Activated T-cell treated with anti-CD3 and anti-CD28 coated beads, Interleukin-2, amount 50 U/mL, for 4 hours (primary cell): Measurements from ENCODE around the gene HTT-AS. TPM values are rescaled to one million over a fixed set of nuclear protein-coding genes. Genes with fewer than 3 reads are reported as not detected.
A peak's percentile ranks its signal among the peaks of the same experiment; 100 is the strongest.
"Not testable (repeated sequence)": the region's sequence is repeated elsewhere in the genome, so short reads cannot be mapped to it uniquely, and the experiment has no call there.

Source experiments
- ATAC-seq, 2 donors: fragments of 200-7000 bp; cut with Tn5 transposase; one replicate each; pipeline ENCODE4 v1.10.0; 2021
- DNase-seq: peaks from one replicate; pipeline ENCODE4 v3.0.0-alpha.2; 2020
- H3K27me3 Mint-ChIP-seq: one replicate; pipeline ENCODE4 v1.8.0; 2021; ENCODE audit warnings: low read depth, mixed read lengths
- H3K36me3 Mint-ChIP-seq: one replicate; pipeline ENCODE4 v1.8.0; 2022; ENCODE audit warnings: mixed read lengths; ENCODE audit not compliant: insufficient read depth
- H3K4me1 Mint-ChIP-seq: one replicate; pipeline ENCODE4 v1.8.0; 2021; ENCODE audit warnings: low read depth, mixed read lengths
- H3K4me3 Mint-ChIP-seq: one replicate; pipeline ENCODE4 v1.8.0; 2021; ENCODE audit warnings: mild to moderate bottlenecking, moderate library complexity, mixed read lengths
- H3K9me3 Mint-ChIP-seq: one replicate; pipeline ENCODE4 v1.8.0; 2021; ENCODE audit warnings: mixed read lengths
- total RNA-seq, 3 donors: library from RNA; stranded (reverse); gene quantifications; one replicate each; pipeline ENCODE4 v1.2.1, GENCODE V29; 2021

HTT-AS gene
- total RNA-seq, 3 donors from 2014 or later = not detected

DNA sequence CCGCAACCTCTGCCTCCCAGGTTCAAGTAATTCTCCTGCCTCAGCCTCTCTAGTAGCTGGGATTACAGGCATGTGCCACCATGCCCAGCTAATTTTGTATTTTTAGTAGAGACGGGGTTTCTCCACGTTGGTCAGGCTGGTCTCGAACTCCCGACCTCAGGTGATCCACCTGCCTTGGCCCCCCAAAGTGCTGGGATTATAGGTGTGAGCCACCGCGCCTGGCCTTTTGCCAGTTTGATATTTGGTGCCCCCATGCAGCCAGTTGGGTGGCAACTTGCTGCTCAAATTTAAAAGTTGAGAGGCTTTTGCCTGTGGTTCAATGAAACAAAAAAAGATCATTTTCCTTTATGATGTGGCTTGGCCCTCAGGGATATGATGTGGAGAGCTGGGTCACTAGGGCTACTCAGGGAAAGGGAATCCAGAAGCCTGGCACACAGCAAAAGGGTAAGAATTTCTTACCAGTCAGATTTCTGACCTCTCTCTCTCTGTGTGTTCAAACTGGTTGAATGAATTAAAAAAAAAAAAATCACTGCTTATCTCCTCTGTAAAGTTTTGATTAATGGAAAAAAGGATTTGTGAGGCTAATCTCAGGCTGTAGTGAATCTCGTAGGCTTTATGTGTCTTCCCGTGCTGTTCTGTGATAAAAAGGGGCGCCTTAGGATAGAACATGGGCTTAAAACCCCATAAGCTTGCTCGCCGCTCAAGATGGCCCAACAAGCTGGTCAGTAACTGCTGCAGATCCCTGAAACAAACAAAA, 23.0 kb downstream of the HTT-AS start:
- ATAC-seq, H3K36me3 Mint-ChIP-seq, H3K4me1 Mint-ChIP-seq, H3K4me3 Mint-ChIP-seq, H3K27me3 Mint-ChIP-seq, DNase-seq: not testable (repeated sequence)
- H3K9me3 Mint-ChIP-seq = peaks cover 13% of the 10 kb centered on the region

DNA sequence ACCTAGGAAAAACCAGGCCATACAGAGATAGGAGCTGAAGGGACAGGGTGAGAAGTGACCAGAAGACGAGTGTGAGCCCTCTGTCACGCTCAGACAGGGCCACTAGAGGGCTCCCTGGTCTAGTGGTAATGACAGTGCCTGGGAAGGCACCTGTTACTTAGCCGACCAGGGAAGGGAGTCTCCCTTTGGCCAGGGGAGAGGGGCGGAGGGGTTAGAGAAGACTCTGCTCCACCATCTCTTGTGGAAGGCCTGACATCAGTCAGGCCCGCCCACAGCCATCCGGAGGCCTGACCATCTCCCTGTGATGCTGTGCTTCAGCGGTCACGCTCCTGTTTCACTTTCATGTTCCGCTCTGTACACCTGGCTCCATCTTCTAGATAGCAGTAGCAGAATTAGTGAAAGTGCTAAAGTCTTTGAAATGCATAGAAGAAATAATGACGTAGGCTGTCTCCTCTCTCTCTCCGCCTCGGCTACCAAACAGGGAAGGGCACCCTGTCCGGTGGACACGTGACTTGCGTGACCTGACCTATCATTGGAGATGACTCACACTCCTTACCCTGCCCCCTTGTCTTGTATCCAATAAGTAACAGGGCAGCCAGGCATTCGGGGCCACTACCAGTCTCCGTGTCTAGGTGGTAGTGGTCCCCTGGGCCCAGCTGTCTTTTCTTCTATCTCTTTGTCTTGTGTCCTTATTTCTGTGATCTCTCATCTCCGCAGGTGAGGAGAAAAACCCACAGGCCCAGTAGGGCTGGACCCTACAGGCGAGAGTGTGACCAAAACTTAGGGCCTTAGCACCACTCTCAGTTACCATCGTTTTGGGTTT, 26.7 kb downstream of the HTT-AS start:
- no peaks in the 10 kb centered on the region for H3K27me3 Mint-ChIP-seq
- ATAC-seq (peak; percentile 86 to 91), DNase-seq (peak; percentile 46)
- peaks cover 23% of the 10 kb centered on the region for H3K4me1 Mint-ChIP-seq
- H3K9me3 Mint-ChIP-seq = no peaks in the 10 kb centered on the region
- H3K4me3 Mint-ChIP-seq = peak overlapping the region; percentile 73
- no peaks in the 10 kb centered on the region for H3K36me3 Mint-ChIP-seq

DNA sequence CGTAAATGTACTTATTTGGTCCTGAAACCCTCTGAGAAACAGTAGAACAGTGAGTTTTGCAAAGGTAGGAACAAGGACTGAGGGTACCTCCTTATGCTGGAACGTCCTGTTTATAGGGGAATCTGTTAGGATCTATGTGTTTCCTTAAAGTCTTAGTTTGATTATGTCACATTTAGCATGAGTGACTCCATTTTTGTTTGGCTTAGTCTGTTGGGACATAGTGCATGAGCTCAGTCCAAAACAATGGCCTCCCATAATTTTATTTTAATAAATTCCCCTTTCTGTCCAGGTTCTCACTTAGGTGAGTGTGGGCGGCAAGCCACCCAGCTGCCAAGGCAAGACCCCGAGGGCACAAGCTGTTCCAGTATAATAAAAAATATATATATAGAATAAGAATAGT, 27.7 kb downstream of the HTT-AS start:
- DNase-seq (no peak), ATAC-seq (no peak)
- no peaks in the 10 kb centered on the region for H3K36me3 Mint-ChIP-seq
- no peak overlapping the region for H3K4me3 Mint-ChIP-seq
- H3K9me3 Mint-ChIP-seq = no peaks in the 10 kb centered on the region
- H3K4me1 Mint-ChIP-seq = peaks cover 33% of the 10 kb centered on the region
- no peaks in the 10 kb centered on the region for H3K27me3 Mint-ChIP-seq

DNA sequence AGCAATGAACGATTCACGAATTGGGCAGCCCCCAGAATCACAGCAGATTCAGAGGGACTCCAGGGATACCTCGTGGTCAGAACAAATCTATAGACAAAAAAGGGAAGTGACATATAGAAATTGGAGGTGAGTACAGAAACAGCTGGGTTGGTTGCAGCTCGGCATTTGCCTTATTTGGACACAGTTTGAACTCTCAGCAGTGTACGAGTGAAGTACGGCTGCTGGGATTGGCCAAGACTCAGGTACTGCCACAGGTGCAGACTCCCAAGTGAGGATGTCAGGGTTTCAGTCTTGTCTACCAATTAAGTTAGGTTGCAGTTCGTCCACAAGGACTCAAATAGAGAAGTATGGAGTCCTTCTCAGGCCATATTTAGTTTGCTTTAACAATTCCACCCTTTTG, 28.2 kb downstream of the HTT-AS start:
- ATAC-seq = no peak
- DNase-seq = no peak
- no peak overlapping the region for H3K4me3 Mint-ChIP-seq
- peaks cover 34% of the 10 kb centered on the region for H3K4me1 Mint-ChIP-seq
- H3K36me3 Mint-ChIP-seq = no peaks in the 10 kb centered on the region
- no peaks in the 10 kb centered on the region for H3K27me3 Mint-ChIP-seq
- no peaks in the 10 kb centered on the region for H3K9me3 Mint-ChIP-seq

DNA sequence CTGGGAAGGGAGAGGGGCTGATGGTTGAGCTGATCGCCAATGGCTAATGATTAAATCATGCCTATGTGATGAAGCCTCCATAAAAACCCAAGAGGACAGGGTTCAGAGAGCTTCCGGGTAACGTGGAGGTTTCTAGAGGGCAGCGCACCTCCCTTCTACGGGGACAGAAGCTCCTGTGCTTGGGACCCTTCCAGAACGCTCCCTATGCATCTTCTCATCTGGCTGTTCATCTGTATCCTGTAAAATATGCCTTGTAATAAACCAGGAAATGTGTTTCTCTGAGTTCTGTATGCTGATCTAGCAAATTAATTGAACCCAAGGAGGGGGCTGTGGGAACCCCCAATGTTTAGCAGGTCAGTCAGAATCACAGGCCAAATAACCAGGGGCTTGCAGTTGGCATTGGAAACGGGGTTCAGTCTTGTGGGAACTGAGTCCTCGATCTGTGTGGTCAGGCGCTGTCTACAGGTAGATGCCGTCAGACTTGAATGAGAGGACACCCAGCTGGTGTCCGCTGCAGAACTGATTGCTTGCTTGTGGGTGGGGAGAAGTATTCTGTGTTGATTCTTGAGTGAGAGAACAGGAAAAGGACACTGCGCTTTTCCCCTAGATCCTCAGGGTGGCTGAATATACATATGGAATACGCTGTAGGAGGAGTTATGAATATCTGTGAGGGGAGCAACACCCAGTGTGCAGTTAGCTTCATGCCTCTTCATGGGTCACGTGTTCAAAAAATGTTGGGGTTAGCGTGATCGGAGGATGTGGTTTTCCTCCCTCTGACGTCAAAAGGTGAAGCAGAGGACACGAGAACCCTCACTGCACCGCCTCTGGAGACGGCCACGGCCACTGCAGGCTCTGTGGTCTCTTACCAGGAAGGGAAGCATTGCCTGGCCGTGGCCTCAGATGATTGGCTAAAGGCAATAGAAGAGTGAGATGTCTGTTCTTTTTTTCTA, 29.2 kb downstream of the HTT-AS start:
- Mint-ChIP-seq H3K4me1 (peaks cover 39% of the 10 kb centered on the region), H3K27me3 (no peaks in the 10 kb centered on the region), H3K4me3 (peak overlapping the region; percentile 12), H3K9me3 (no peaks in the 10 kb centered on the region), H3K36me3 (no peaks in the 10 kb centered on the region)
- peak; percentile 11 to 15 for ATAC-seq
- DNase-seq = peak; percentile 39

DNA sequence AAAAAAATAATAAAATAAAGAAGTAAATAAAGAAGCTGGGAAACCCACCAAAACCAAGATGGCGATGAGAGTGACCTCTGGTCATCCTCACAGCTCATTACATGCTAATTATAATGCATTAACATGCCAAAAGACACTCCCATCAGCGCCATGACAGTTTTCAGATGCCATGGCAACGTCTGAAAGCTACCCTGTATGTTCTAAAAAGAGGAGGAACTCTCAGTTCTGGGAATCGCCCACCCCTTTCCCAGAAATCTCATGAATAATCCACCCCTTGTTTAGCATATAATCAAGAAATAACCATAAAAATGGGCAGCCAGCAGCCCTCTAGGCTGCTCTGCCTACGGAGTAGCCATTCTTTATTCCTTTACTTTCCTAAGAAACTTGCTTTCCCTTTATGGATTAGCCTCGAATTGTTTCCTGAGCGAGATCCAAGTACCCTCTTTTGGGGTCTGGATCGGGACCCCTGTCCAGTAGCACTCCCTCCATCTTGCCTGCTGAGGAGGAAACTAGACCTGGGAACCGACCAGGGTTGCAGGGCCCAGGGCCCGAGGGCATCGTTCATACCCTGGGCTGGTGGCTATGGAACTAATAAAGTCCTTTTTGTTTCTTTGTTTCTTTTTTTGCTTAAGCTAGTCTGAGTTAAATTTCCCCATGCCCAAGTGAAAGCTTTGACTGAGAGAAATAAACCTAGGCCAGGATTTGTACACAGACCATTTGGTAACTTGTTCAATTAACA, 30.9 kb downstream of the HTT-AS start:
- Mint-ChIP-seq H3K4me3 (no peak overlapping the region), H3K36me3 (no peaks in the 10 kb centered on the region), H3K27me3 (no peaks in the 10 kb centered on the region), H3K4me1 (peaks cover 41% of the 10 kb centered on the region), H3K9me3 (no peaks in the 10 kb centered on the region)
- DNase-seq (no peak), ATAC-seq (no peak)

DNA sequence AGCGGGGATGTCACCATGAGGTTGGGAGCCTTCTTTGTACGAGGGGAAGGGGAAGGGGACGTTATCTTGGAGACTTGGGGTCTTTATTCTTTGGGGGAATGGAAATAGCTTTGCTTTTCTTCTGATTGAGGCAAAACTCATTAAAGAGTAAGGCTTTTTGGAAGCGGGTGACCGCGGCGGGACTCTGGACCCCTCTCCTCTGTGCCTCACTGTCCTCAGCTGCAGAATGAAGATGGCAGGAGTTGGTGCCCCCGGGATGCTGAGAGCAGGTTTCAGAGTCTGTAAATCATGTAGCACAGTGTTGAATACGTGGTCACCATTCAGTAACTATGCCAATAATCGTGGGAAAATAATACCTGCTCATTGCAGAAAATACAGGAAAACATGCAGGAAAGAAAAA, 32.1 kb downstream of the HTT-AS start:
- Mint-ChIP-seq H3K4me3 (peak overlapping the region; percentile 77), H3K36me3 (no peaks in the 10 kb centered on the region), H3K4me1 (peaks cover 45% of the 10 kb centered on the region), H3K9me3 (no peaks in the 10 kb centered on the region), H3K27me3 (peaks cover 4% of the 10 kb centered on the region)
- ATAC-seq (no peak), DNase-seq (no peak)

DNA sequence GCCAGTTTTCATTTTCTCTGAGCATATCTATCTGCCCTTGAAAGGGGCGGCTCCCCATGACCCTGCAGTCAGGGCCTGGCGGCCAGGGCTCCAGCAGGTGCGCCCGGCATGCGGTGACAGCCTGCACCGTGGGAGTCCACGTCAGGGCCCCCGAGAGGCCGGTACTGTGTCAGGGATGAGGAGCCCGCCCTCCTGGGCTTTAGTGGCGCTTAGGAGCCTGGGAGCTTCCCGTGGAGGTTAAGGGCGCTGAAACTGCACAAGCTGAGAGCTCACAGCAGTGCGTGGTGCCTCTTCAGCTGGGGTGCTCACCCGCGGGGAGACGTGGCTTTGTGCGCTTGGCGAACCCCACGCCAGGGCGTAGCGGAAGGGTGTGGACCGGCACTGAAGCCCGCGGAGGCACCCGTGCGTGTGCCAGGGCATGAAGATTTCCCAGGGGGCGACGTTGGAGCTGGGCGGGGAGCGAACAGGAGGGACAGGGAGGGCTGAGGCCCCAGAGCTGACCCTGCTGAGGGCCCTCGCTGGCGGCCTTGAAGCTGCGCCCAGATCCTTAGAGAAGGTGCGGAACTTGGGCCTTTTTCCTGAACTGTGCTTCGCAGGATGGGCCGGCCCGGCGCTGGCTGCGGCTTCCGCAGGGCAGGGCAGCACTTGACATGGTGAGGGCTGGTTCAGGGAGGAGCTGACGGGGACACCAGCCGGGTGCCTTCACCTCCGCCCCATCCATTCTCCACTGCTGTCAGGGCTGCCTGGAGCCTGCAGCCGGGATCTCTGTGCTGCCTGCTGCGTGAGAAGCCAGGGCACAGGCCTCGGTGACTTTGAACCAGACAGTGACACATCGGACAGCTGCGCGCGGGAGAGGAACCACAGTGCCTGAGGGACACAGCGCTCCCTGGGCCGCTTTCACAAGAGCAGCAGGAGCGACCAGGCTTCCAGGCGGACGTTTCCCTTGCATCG, 32.9 kb downstream of the HTT-AS start:
- peaks cover 49% of the 10 kb centered on the region for H3K4me1 Mint-ChIP-seq
- peaks cover 5% of the 10 kb centered on the region for H3K27me3 Mint-ChIP-seq
- DNase-seq (peak; percentile 19), ATAC-seq (peak; percentile 73 to 75)
- H3K9me3 Mint-ChIP-seq = no peaks in the 10 kb centered on the region
- H3K36me3 Mint-ChIP-seq = no peaks in the 10 kb centered on the region
- H3K4me3 Mint-ChIP-seq = peak overlapping the region; percentile 77

DNA sequence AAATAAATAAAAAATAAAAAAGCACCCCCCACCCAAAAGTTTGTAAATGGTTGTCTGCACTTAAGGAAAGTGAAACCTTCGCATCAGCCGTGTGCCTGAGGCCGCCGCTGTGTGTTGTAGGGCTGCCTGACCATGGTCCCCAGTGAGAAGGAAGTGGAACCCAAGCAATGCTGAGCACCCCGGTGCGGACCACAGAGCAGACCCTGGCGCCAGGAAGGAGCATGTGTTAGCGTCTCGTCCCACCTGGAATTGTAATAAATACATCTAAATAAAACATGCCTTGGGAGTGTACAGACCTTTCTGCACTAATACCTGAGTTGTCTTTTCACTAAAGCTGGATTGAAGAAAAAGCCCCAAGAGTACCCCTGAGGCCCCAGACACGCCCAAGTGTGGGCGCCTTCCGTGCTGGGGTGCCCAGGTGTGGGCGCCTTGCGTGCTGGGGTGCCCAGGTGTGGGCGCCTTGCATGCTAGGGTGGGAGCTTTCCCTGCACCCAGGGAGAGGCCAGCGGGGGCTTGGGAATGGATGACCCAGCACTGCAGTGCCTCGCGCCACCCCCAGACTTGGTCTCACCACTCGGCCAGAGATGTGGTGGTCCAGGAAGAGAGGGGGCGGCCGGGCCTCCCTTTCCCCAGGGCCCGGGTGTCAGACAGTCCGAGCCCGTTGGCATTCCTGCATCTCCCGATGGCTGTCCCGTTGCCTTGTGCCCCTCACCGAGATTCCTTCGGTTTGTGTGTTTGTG, 33.7 kb downstream of the HTT-AS start:
- H3K4me1 Mint-ChIP-seq = peaks cover 47% of the 10 kb centered on the region
- ATAC-seq (no peak), DNase-seq (no peak)
- no peaks in the 10 kb centered on the region for H3K9me3 Mint-ChIP-seq
- H3K27me3 Mint-ChIP-seq = peaks cover 5% of the 10 kb centered on the region
- H3K36me3 Mint-ChIP-seq = no peaks in the 10 kb centered on the region
- H3K4me3 Mint-ChIP-seq = peak overlapping the region; percentile 54

DNA sequence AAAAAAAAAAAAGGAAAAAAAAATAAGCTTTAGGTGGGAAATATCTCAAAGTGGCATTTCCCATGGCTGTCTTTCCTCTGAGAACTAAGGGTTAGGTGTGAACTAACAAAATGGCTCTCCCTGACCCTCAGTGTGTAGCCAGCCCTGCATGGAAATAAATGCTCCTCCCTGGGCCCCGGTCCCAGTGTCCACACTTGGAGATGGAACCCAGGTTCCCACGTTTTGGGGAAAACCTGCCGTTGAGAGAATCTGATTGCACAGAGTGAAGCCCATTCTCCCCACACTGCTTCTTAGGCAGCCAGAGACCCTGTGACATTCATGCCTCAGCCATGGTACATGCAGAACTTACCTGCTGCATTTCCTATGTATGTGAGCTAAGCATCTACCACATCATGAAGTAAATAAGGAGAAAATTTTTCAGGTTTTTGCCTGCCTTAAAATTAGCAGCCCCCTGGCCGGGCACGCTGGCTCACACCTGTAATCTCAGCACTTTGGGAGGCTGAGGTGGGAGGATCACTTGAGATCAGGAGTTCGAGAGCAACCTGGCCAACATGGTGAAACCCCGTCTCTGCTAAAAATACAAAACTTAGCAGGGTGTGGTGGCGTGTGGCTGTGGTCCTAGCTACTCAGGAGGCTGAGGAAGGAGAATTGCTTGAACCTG, 34.5 kb downstream of the HTT-AS start:
- no peak for ATAC-seq

DNA sequence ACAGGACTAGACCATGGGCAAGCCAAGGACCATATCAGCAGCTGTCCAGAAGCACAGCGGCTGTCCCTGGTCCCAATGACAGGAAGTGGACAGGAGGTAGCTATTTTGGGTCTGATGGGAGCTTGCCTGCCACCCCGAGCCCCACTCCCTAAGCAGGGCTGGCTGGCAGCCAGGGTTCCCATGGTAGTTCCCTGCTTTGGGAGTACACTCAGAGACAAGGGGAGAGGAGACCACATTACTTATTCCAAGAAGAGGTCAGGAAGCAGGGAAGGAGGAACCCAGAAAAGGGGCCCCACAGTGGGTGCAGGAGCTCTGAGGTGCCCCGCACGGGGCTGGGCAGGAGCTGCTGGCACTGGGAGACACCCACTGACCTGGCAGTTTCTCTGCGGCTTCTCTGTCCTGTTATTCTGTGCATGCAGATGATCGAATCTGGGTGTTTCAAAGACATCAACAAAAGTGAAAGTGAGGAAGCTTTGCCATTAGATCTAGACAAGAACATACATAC, 36.3 kb downstream of the HTT-AS start:
- peaks cover 5% of the 10 kb centered on the region for H3K27me3 Mint-ChIP-seq
- H3K4me1 Mint-ChIP-seq = peaks cover 34% of the 10 kb centered on the region
- ATAC-seq (no peak), DNase-seq (no peak)
- H3K36me3 Mint-ChIP-seq = no peaks in the 10 kb centered on the region
- H3K4me3 Mint-ChIP-seq = peak overlapping the region; percentile 54
- H3K9me3 Mint-ChIP-seq = no peaks in the 10 kb centered on the region

More for the DNA sequence above, 34.5 kb downstream of the HTT-AS start:
- H3K27me3 Mint-ChIP-seq = peaks cover 5% of the 10 kb centered on the region
- no peaks in the 10 kb centered on the region for H3K9me3 Mint-ChIP-seq
- no peak for DNase-seq
- no peak overlapping the region for H3K4me3 Mint-ChIP-seq
- H3K4me1 Mint-ChIP-seq = peaks cover 39% of the 10 kb centered on the region
- H3K36me3 Mint-ChIP-seq = no peaks in the 10 kb centered on the region
